ENCODE data around the gene TARDBP. TPM values are rescaled to one million over a fixed set of nuclear protein-coding genes. Genes with fewer than 3 reads are reported as not detected.

The TARDBP gene
- total RNA-seq, 1 donor from 2014 or later: 128 TPM

Other genes starting within 250 kb of the TARDBP start
- 8.4 TPM for gene CASZ1, start 216.0 kb upstream of the TARDBP start, total RNA-seq
- not detected for gene MASP2, start 34.6 kb downstream of the TARDBP start, total RNA-seq
- gene SRM, start 47.4 kb downstream of the TARDBP start, total RNA-seq: 103 TPM
- gene EXOSC10, start 87.2 kb downstream of the TARDBP start, total RNA-seq: 46.8 TPM
- gene ANGPTL7, start 176.7 kb downstream of the TARDBP start, total RNA-seq: 0.42 TPM
- gene MTOR, start 249.9 kb downstream of the TARDBP start, total RNA-seq: 35.1 TPM